Activated T-helper 2 cell treated with anti-CD3 and anti-CD28 coated beads, Interferon-gamma antibody, Interleukin-2, Interleukin-4, amounts not matched to agents 10 μg/mL and 5 μg/mL and 100 μg/mL, durations not matched to agents 14 hours and 24 hours and 36 hours (primary cell): Measurements from ENCODE around the gene C5orf47. TPM values are rescaled to one million over a fixed set of nuclear protein-coding genes. Genes with fewer than 3 reads are reported as not detected.

ENCODE experiments used
- DNase-seq: peaks from one replicate; pipeline ENCODE4 v3.0.0; 2021; ENCODE audit warnings: low spot score
- H3K27ac Mint-ChIP-seq: one replicate; pipeline ENCODE4 v1.8.0; 2021; ENCODE audit warnings: mixed read lengths
- H3K27me3 Mint-ChIP-seq: one replicate; pipeline ENCODE4 v1.8.0; 2021; ENCODE audit warnings: low read depth, mixed read lengths
- H3K36me3 Mint-ChIP-seq: one replicate; pipeline ENCODE4 v1.8.0; 2021; ENCODE audit warnings: low read depth, mixed read lengths
- H3K4me1 Mint-ChIP-seq: one replicate; pipeline ENCODE4 v1.8.0; 2021; ENCODE audit warnings: low read depth, mixed read lengths
- H3K4me3 Mint-ChIP-seq: one replicate; pipeline ENCODE4 v1.8.0; 2021; ENCODE audit warnings: low read depth, mild to moderate bottlenecking, moderate library complexity, mixed read lengths
- H3K9me3 Mint-ChIP-seq: one replicate; pipeline ENCODE4 v1.8.0; 2021; ENCODE audit warnings: mixed read lengths
- intact Hi-C: fragments of 100-400 bp; cut with micrococcal nuclease; formaldehyde crosslinking; loops from one replicate; pipeline ENCODE4 v1.15.1; 2023
- total RNA-seq: library from RNA; stranded (reverse); gene quantifications from 2 replicates; pipeline ENCODE4 v1.2.3, GENCODE V29; 2022

C5orf47 gene
- total RNA-seq, 1 donor from 2014 or later, result not detected

- H3K4me1 Mint-ChIP-seq, result no peaks in the 10 kb centered on the region
These were observed 26.5 kb upstream of the C5orf47 start for GRCh38 chr5:173962436-173962972.

GRCh38 chr5:173963182-173963838 lies 25.7 kb upstream of the C5orf47 start:
- H3K4me1 Mint-ChIP-seq, result no peaks in the 10 kb centered on the region
- H3K9me3 Mint-ChIP-seq, result no peaks in the 10 kb centered on the region
- H3K27me3 Mint-ChIP-seq, result no peaks in the 10 kb centered on the region

More at GRCh38 chr5:173962436-173962972, 26.5 kb upstream of the C5orf47 start:
- no peaks in the 10 kb centered on the region for H3K36me3 Mint-ChIP-seq
- H3K4me3 Mint-ChIP-seq, result no peak overlapping the region
- no peak for DNase-seq
- no peaks in the 10 kb centered on the region for H3K27me3 Mint-ChIP-seq
- no peaks in the 10 kb centered on the region for H3K9me3 Mint-ChIP-seq
- intact Hi-C loops, result no loop called here
- H3K27ac Mint-ChIP-seq, result no peak overlapping the region

GRCh38 chr5:173963867-173964441 lies 25.0 kb upstream of the C5orf47 start:
- Mint-ChIP-seq H3K4me1 (no peaks in the 10 kb centered on the region), H3K4me3 (no peak overlapping the region), H3K36me3 (no peaks in the 10 kb centered on the region), H3K9me3 (no peaks in the 10 kb centered on the region), H3K27me3 (no peaks in the 10 kb centered on the region), H3K27ac (no peak overlapping the region)
- intact Hi-C loops, result no loop called here
- no peak for DNase-seq

More at GRCh38 chr5:173963182-173963838, 25.7 kb upstream of the C5orf47 start:
- DNase-seq, result no peak
- H3K4me3 Mint-ChIP-seq, result no peak overlapping the region
- no peak overlapping the region for H3K27ac Mint-ChIP-seq
- intact Hi-C loops, result no loop called here
- no peaks in the 10 kb centered on the region for H3K36me3 Mint-ChIP-seq

- Mint-ChIP-seq H3K27ac (no peak overlapping the region), H3K36me3 (no peaks in the 10 kb centered on the region), H3K4me3 (no peak overlapping the region), H3K9me3 (no peaks in the 10 kb centered on the region), H3K4me1 (no peaks in the 10 kb centered on the region), H3K27me3 (no peaks in the 10 kb centered on the region)
- intact Hi-C loops, result no loop called here
- no peak for DNase-seq
These were observed 24.5 kb upstream of the C5orf47 start for GRCh38 chr5:173964506-173964905.

- intact Hi-C loops, result no loop called here
- no peak for DNase-seq
- no peaks in the 10 kb centered on the region for H3K9me3 Mint-ChIP-seq
- no peaks in the 10 kb centered on the region for H3K36me3 Mint-ChIP-seq
- no peak overlapping the region for H3K4me3 Mint-ChIP-seq
- H3K27ac Mint-ChIP-seq, result no peak overlapping the region
- H3K27me3 Mint-ChIP-seq, result peaks cover 3% of the 10 kb centered on the region
- H3K4me1 Mint-ChIP-seq, result peaks cover 3% of the 10 kb centered on the region
These were observed 21.7 kb upstream of the C5orf47 start for GRCh38 chr5:173967241-173967640.

GRCh38 chr5:173968154-173968797 lies 20.7 kb upstream of the C5orf47 start:
- H3K4me1 Mint-ChIP-seq, result peaks cover 3% of the 10 kb centered on the region
- intact Hi-C loops, result no loop called here
- no peak for DNase-seq
- H3K4me3 Mint-ChIP-seq, result no peak overlapping the region
- H3K27me3 Mint-ChIP-seq, result peaks cover 3% of the 10 kb centered on the region
- no peaks in the 10 kb centered on the region for H3K9me3 Mint-ChIP-seq
- H3K36me3 Mint-ChIP-seq, result no peaks in the 10 kb centered on the region
- no peak overlapping the region for H3K27ac Mint-ChIP-seq

GRCh38 chr5:173969167-173970049 lies 19.6 kb upstream of the C5orf47 start:
- H3K9me3 Mint-ChIP-seq, result no peaks in the 10 kb centered on the region
- H3K4me3 Mint-ChIP-seq, result no peak overlapping the region
- H3K4me1 Mint-ChIP-seq, result peaks cover 7% of the 10 kb centered on the region
- no peak for DNase-seq
- H3K27ac Mint-ChIP-seq, result no peak overlapping the region
- H3K36me3 Mint-ChIP-seq, result no peaks in the 10 kb centered on the region
- peaks cover 7% of the 10 kb centered on the region for H3K27me3 Mint-ChIP-seq
- intact Hi-C loops, result loop anchor here (10.0 kb wide), 1 partner anchor 185 kb away; no protein-coding TSS in a partner anchor

GRCh38 chr5:173970878-173971650 lies 17.9 kb upstream of the C5orf47 start:
- Mint-ChIP-seq H3K27ac (no peak overlapping the region), H3K4me3 (no peak overlapping the region), H3K27me3 (peaks cover 11% of the 10 kb centered on the region), H3K4me1 (peaks cover 7% of the 10 kb centered on the region), H3K9me3 (no peaks in the 10 kb centered on the region), H3K36me3 (no peaks in the 10 kb centered on the region)
- no peak for DNase-seq
- intact Hi-C loops, result loop anchor here (10.0 kb wide), 1 partner anchor 186 kb away; no protein-coding TSS in a partner anchor

- Mint-ChIP-seq H3K4me1 (peaks cover 7% of the 10 kb centered on the region), H3K27me3 (peaks cover 18% of the 10 kb centered on the region), H3K4me3 (no peak overlapping the region), H3K36me3 (no peaks in the 10 kb centered on the region), H3K27ac (no peak overlapping the region), H3K9me3 (no peaks in the 10 kb centered on the region)
- intact Hi-C loops, result loop anchor here (10.0 kb wide), 1 partner anchor 187 kb away; no protein-coding TSS in a partner anchor
- DNase-seq, result no peak
These were observed 17.2 kb upstream of the C5orf47 start for GRCh38 chr5:173971681-173972345.

GRCh38 chr5:173972607-173972924 lies 16.4 kb upstream of the C5orf47 start:
- H3K4me3 Mint-ChIP-seq, result peak overlapping the region; percentile 71
- H3K27ac Mint-ChIP-seq, result no peak overlapping the region
- no peaks in the 10 kb centered on the region for H3K9me3 Mint-ChIP-seq

GRCh38 chr5:173972925-173973615 lies 15.9 kb upstream of the C5orf47 start:
- intact Hi-C loops, result loop anchor here (1.0 to 10.0 kb wide), 2 partner anchors 188 to 354 kb away; no protein-coding TSS in a partner anchor
- peaks cover 7% of the 10 kb centered on the region for H3K4me1 Mint-ChIP-seq
- no peaks in the 10 kb centered on the region for H3K36me3 Mint-ChIP-seq
- peak overlapping the region; percentile 71 for H3K4me3 Mint-ChIP-seq
- peaks cover 26% of the 10 kb centered on the region for H3K27me3 Mint-ChIP-seq
- H3K27ac Mint-ChIP-seq, result no peak overlapping the region
- no peaks in the 10 kb centered on the region for H3K9me3 Mint-ChIP-seq
- peak; percentile 58 for DNase-seq

More at GRCh38 chr5:173972607-173972924, 16.4 kb upstream of the C5orf47 start:
- Mint-ChIP-seq H3K27me3 (peaks cover 22% of the 10 kb centered on the region), H3K4me1 (peaks cover 7% of the 10 kb centered on the region), H3K36me3 (no peaks in the 10 kb centered on the region)
- intact Hi-C loops, result loop anchor here (10.0 kb wide), 1 partner anchor 188 kb away; no protein-coding TSS in a partner anchor
- DNase-seq, result no peak
